GM23338 (cell line): ENCODE measurements around the gene SERPINA5. TPM values are rescaled to one million over a fixed set of nuclear protein-coding genes. Genes with fewer than 3 reads are reported as not detected.

Experiments
- ATAC-seq: fragments of 200-7000 bp; cut with Tn5 transposase; 3 replicates; pipeline ENCODE4 v1.9.1; 2020
- DNase-seq: peaks from one replicate; pipeline ENCODE4 v3.0.0-alpha.2; 2015; ENCODE audit warnings: low spot score
- H2AFZ ChIP-seq: fragments of 200-600 bp; sonication (generic); 2 replicates; pipeline ENCODE4 v1.8.0; 2016; ENCODE audit warnings: antibody characterized with exemption, mild to moderate bottlenecking, moderate library complexity
- H3F3A ChIP-seq: fragments of 200-600 bp; sonication (generic); replicated peaks from 2 replicates; pipeline ENCODE4 v1.8.0; 2017; ENCODE audit warnings: antibody characterized with exemption, mixed run types, low read depth
- H3K27ac ChIP-seq: fragments of 200-600 bp; sonication (generic); 2 replicates; pipeline ENCODE4 v1.6.1; 2016; ENCODE audit warnings: low read depth
- H3K27me3 ChIP-seq: fragments of 200-600 bp; sonication (generic); 2 replicates; pipeline ENCODE4 v1.8.0; 2016; ENCODE audit warnings: mild to moderate bottlenecking, mixed run types, moderate library complexity; ENCODE audit not compliant: insufficient read depth
- H3K36me3 ChIP-seq: fragments of 200-600 bp; sonication (generic); 2 replicates; pipeline ENCODE4 v1.8.0; 2016; ENCODE audit warnings: mild to moderate bottlenecking; ENCODE audit not compliant: insufficient read depth
- H3K4me1 ChIP-seq: fragments of 200-600 bp; sonication (generic); 2 replicates; pipeline ENCODE4 v1.8.0; 2016; ENCODE audit warnings: mild to moderate bottlenecking, moderate library complexity; ENCODE audit not compliant: insufficient read depth
- H3K4me2 ChIP-seq: fragments of 200-600 bp; sonication (generic); 2 replicates; pipeline ENCODE4 v1.7.1; 2017; ENCODE audit warnings: mixed run types
- H3K4me3 ChIP-seq: fragments of 200-600 bp; sonication (generic); 2 replicates; pipeline ENCODE4 v1.6.1; 2016; ENCODE audit warnings: mixed run types
- H3K79me2 ChIP-seq: fragments of 200-600 bp; sonication (generic); replicated peaks from 2 replicates; pipeline ENCODE4 v1.8.0; 2017; ENCODE audit warnings: mild to moderate bottlenecking; ENCODE audit not compliant: insufficient read depth
- H3K9me2 ChIP-seq: fragments of 200-600 bp; sonication (generic); 2 replicates; pipeline ENCODE4 v1.8.0; 2017; ENCODE audit not compliant: insufficient read depth
- H4K20me1 ChIP-seq: fragments of 200-600 bp; sonication (generic); replicated peaks from 2 replicates; pipeline ENCODE4 v1.8.0; 2017; ENCODE audit warnings: mild to moderate bottlenecking; ENCODE audit not compliant: insufficient read depth
- H3K27ac Mint-ChIP-seq: 2 replicates; pipeline ENCODE4 v1.8.0; 2020; ENCODE audit warnings: inconsistent platforms, mild to moderate bottlenecking, moderate library complexity, mixed read lengths
- H3K27me3 Mint-ChIP-seq: 3 replicates; pipeline ENCODE4 v1.8.0; 2022; ENCODE audit warnings: low read depth, mild to moderate bottlenecking, moderate library complexity, mixed read lengths, inconsistent platforms; ENCODE audit not compliant: insufficient read depth, poor library complexity
- H3K36me3 Mint-ChIP-seq: 3 replicates; pipeline ENCODE4 v1.8.0; 2021; ENCODE audit warnings: low read depth, mild to moderate bottlenecking, inconsistent platforms, moderate library complexity, mixed read lengths
- H3K4me1 Mint-ChIP-seq: 3 replicates; pipeline ENCODE4 v1.8.0; 2020; ENCODE audit warnings: mild to moderate bottlenecking, inconsistent platforms, mixed read lengths
- H3K4me3 Mint-ChIP-seq: 3 replicates; pipeline ENCODE4 v1.8.0; 2021; ENCODE audit warnings: moderate library complexity, mild to moderate bottlenecking, inconsistent platforms, mixed read lengths
- H3K9me3 Mint-ChIP-seq: 3 replicates; pipeline ENCODE4 v1.8.0; 2020; ENCODE audit warnings: moderate library complexity, mild to moderate bottlenecking, inconsistent platforms, mixed read lengths
- CTCF ChIP-seq, 2 experiments: fragments of 200-600 bp in 1 of 2; sonication (generic) in 1 of 2; conservative IDR thresholded peaks; 2 replicates each; pipeline versions ENCODE4 v1.5.1 to v1.6.1; 2016 to 2017; ENCODE audit warnings: antibody characterized with exemption in 2 of 2, low read depth in 2 of 2, mild to moderate bottlenecking in 2 of 2, moderate library complexity in 1 of 2
- NANOG ChIP-seq: IDR thresholded peaks from 2 replicates; pipeline ENCODE4 v1.6.1; 2016; ENCODE audit warnings: antibody characterized with exemption, borderline replicate concordance
- REST ChIP-seq: IDR thresholded peaks from one replicate; pipeline ENCODE4 v1.6.1; 2018; ENCODE audit warnings: antibody characterized with exemption; ENCODE audit not compliant: unreplicated experiment
- ZNF462 ChIP-seq: fragments of 250-450 bp; sonication (Bioruptor Pico); IDR thresholded peaks from 2 replicates; pipeline ENCODE4 v1.5.0; 2020; ENCODE audit warnings: mild to moderate bottlenecking, moderate library complexity
- polyA plus RNA-seq: library from polyadenylated mRNA; unstranded; fragments of >200 nt; fragmentation: Nextera tagmentation; extraction: Ambion mirVana; gene quantifications from 2 replicates; pipeline ENCODE4 v1.2.1, GENCODE V29; 2016
- total RNA-seq: library from RNA; depleted of rRNA; stranded (reverse); fragments of >200 nt; shearing (Covaris generic); gene quantifications from 2 replicates; pipeline ENCODE4 v1.2.3, GENCODE V29; 2014

SERPINA5 gene
- total and polyA plus RNA-seq, 2 experiments from 2014 or later, result 0.81 to 0.90 TPM

- no peak for TF ChIP-seq NANOG
- peak; percentile 48 to 55 for TF ChIP-seq CTCF (conservative IDR thresholded peaks at IDR 0.05; ENCODE audit: low read depth in 2 of 2)
- H3K9me3 Mint-ChIP-seq, result no peaks in the 10 kb centered on the region; the same call in 2 of the 3 replicates
- H4K20me1 ChIP-seq, result no peaks in the 10 kb centered on the region
- H3K4me3 Mint-ChIP-seq, result no peak overlapping the region
- peaks cover 4% of the 10 kb centered on the region for H3K27me3 Mint-ChIP-seq
- ATAC-seq, result peak; percentile 63
- H3K4me3 ChIP-seq, result no peak overlapping the region
- H3K4me1 Mint-ChIP-seq, result peaks cover 10% of the 10 kb centered on the region
- H3K4me1 ChIP-seq, result no peaks in the 10 kb centered on the region
- H3K36me3 ChIP-seq, result no peaks in the 10 kb centered on the region
- no peaks in the 10 kb centered on the region for H3K36me3 Mint-ChIP-seq
- no peak overlapping the region for H3K4me2 ChIP-seq
- 0 out of 2 replicates have a peak, but pooled peaks cover 6% of the 10 kb centered on the region for H3K9me2 ChIP-seq
- no peaks in the 10 kb centered on the region for H3K27me3 ChIP-seq
- H3K27ac ChIP-seq, result no peak overlapping the region
- no peaks in the 10 kb centered on the region for H3K79me2 ChIP-seq
- DNase-seq, result peak; percentile 47
- no peak overlapping the region for H3K27ac Mint-ChIP-seq
- no peak overlapping the region; the same call in 1 of the 2 replicates for H2AFZ ChIP-seq
- H3F3A ChIP-seq, result no peaks in the 10 kb centered on the region
Measured at GRCh38 chr14:94536836-94537235, 44.4 kb upstream of the SERPINA5 start.

- peak; percentile 61 for ATAC-seq
Measured at GRCh38 chr14:94538070-94538740, 43.0 kb upstream of the SERPINA5 start.

More at GRCh38 chr14:94538070-94538740, 43.0 kb upstream of the SERPINA5 start:
- TF ChIP-seq ZNF462 (CRISPR knock-in tag) (no peak), REST (no peak)
- Histone ChIP-seq H3K4me1 (no peaks in the 10 kb centered on the region), H3K9me2 (0 out of 2 replicates have a peak, but pooled peaks cover 6% of the 10 kb centered on the region), H3K4me3 (no peak overlapping the region), H3K27ac (no peak overlapping the region), H3K27me3 (no peaks in the 10 kb centered on the region), H3K79me2 (no peaks in the 10 kb centered on the region), H3K36me3 (no peaks in the 10 kb centered on the region), H2AFZ (no peak overlapping the region), H4K20me1 (no peaks in the 10 kb centered on the region), H3K4me2 (no peak overlapping the region), H3F3A (no peaks in the 10 kb centered on the region)
- DNase-seq, result no peak
- Mint-ChIP-seq H3K4me3 (no peak overlapping the region), H3K4me1 (peaks cover 10% of the 10 kb centered on the region), H3K27ac (no peak overlapping the region), H3K9me3 (no peaks in the 10 kb centered on the region; the same call in 2 of the 3 replicates), H3K36me3 (no peaks in the 10 kb centered on the region), H3K27me3 (peaks cover 7% of the 10 kb centered on the region)
